ENCODE results near the gene SASH1. TPM values are rescaled to one million over a fixed set of nuclear protein-coding genes. Genes with fewer than 3 reads are reported as not detected.
"Not testable (repeated sequence)": the region's sequence is repeated elsewhere in the genome, so short reads cannot be mapped to it uniquely, and the experiment has no call there.

SASH1 gene
- polyA plus RNA-seq, 12 donors, result 40.5 to 57.4 (median 47.6) TPM; not detected in 1

GRCh38 chr6:148364056-148364824 lies 21.6 kb downstream of the SASH1 start:
- no peak for DNase-seq

- DNase-seq, result no peak
Measured at GRCh38 chr6:148365041-148365440, 22.4 kb downstream of the SASH1 start.

GRCh38 chr6:148367411-148368024 lies 24.9 kb downstream of the SASH1 start:
- DNase-seq, result peak; percentile 51

- no peak for DNase-seq
Measured at GRCh38 chr6:148370176-148370575, 27.5 kb downstream of the SASH1 start.

GRCh38 chr6:148374040-148374774 lies 31.6 kb downstream of the SASH1 start:
- DNase-seq, result no peak

- no peak for DNase-seq
Measured at GRCh38 chr6:148375401-148375800, 32.8 kb downstream of the SASH1 start.

- DNase-seq, result no peak
Measured at GRCh38 chr6:148379481-148379880, 36.8 kb downstream of the SASH1 start.

- no peak for DNase-seq
Measured at GRCh38 chr6:148379966-148380713, 37.5 kb downstream of the SASH1 start.

- not testable (repeated sequence) for DNase-seq
Measured at GRCh38 chr6:148382051-148382450, 39.4 kb downstream of the SASH1 start.

- DNase-seq, result no peak
Measured at GRCh38 chr6:148382861-148383260, 40.2 kb downstream of the SASH1 start.

GRCh38 chr6:148383658-148384368 lies 41.2 kb downstream of the SASH1 start:
- no peak for DNase-seq

GRCh38 chr6:148385379-148385778 lies 42.7 kb downstream of the SASH1 start:
- DNase-seq, result no peak

- no peak for DNase-seq
Measured at GRCh38 chr6:148388521-148388920, 45.9 kb downstream of the SASH1 start.

- no peak for DNase-seq
Measured at GRCh38 chr6:148389086-148389485, 46.4 kb downstream of the SASH1 start.

GRCh38 chr6:148389917-148390316 lies 47.3 kb downstream of the SASH1 start:
- no peak for DNase-seq

- DNase-seq, result not testable (repeated sequence)
Measured at GRCh38 chr6:148392127-148392526, 49.5 kb downstream of the SASH1 start.

GRCh38 chr6:148392671-148393070 lies 50.0 kb downstream of the SASH1 start:
- no peak for DNase-seq

GRCh38 chr6:148395583-148396101 lies 53.0 kb downstream of the SASH1 start:
- DNase-seq, result no peak

GRCh38 chr6:148396411-148396810 lies 53.8 kb downstream of the SASH1 start:
- no peak for DNase-seq

GRCh38 chr6:148396926-148397325 lies 54.3 kb downstream of the SASH1 start:
- no peak for DNase-seq

- DNase-seq, result no peak
Measured at GRCh38 chr6:148398244-148398643, 55.6 kb downstream of the SASH1 start.
